GM19035 (cell line): Measurements from ENCODE around the gene CH25H.

Source experiments
- ATAC-seq: cut with Tn5 transposase; IDR thresholded peaks from one replicate; pipeline ENCODE4 v1.9.1; 2021; ENCODE audit not compliant: unreplicated experiment

Gene CH25H

GRCh38 chr10:89235073-89235798 is 28.1 kb upstream of the CH25H start:
- ATAC-seq, result no peak

DNA sequence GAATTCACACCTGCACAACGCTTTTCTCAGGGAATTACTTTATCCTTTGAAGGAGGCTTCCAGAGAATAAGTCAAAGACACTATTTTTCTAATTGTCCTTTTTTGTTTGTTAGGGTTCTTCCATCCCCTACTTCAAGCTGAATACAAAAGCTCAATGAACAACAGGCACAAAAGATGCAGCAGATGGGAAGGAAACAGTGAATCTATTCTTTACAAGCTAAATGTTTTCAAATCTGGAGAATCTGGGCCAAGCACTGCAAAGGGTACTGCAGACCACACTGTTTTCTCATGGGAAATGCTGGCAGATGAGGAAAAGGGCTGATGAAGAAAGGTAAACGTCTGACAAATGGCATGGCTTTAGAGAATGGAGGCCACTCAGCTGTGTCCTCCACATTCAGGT is 25.9 kb upstream of the CH25H start:
- ATAC-seq, result no peak

DNA sequence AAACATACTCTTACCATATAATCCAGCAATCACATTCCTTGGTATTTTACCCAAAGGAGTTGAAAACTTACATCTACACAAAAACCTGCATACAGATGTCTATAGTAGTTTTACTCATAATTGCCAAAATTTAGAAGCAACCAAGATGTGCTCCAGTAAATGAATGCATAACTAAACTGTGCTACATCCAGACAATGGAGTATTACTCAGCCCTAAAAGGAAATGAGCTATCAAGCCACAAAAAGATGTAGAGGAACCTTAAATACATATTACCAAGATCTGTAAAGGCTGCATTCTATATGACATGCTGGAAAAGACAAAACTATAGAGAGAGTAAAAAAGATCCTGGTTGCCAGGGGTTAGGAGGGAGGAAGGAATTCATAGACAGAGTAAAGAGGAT is 21.8 kb upstream of the CH25H start:
- ATAC-seq, result no peak

DNA sequence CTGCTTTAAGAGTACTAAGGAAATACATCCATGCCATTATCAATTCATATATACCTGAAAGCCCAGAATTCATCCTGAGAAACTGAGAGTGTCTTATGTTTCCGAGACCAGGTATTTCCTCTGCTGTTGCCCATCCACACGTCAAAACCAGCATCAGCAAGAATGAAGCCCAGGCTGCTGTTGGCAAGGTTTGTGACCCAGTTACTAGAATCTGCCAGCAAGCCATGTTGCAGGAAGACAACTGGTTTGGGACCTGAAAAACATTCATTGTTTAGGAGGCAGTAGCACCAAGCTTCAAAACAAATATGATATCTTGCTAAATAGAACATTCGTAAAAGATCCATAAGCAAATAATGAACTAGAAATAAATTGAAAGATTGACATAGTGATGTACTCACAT is 21.0 kb upstream of the CH25H start:
- no peak for ATAC-seq

DNA sequence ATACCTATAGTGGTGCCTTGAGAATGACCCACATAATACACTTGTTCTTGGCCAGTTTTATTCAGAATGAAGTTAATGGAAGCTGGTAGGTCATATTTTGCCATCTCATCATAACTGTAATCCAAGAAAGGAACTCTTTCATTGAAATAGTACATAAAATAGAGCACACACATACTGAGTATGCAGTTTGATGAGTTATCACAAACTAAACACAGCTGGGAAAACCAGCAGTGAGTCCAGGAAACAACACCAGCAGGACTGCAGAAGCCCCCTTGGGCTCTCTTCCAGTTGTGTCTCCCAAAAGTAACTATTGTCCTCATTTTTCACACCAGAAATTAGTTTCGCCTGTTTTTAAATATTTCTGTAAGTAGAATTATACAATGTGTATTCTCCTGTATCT is 19.8 kb upstream of the CH25H start:
- no peak for ATAC-seq

DNA sequence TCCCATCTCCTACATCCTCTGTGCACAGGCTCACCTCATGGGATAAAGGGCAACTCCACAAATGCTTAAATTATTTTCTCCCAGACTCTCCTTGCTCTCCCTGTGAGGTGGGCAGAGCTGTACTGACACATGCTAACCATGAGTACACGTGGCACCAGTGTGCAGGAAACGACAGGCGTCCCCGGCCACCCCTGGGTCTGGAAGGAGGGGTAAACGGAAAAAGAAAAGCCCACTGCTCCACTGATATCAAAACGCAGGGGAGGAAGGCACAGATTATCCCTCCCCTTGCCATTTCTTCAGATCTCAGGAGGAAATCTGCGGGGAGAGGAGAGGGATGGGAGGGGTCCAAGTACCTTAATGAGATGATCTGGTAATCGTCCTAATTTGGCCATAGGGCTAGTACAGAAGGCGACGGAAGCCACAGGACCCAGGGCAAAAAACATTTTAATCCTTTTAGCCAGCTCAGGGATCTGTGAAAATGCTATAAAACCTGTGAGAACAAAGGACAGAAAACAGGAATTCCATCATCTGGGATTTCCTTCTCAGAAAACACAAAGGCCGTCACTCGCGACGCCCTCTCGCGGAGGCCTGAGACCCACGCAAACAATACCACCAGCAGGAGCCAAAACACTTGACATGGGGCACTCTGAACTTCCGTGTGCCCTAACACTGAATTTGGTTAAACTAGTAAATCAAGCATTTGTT is 17.8 kb upstream of the CH25H start:
- ATAC-seq, result no peak

- ATAC-seq, result no peak
Observed at GRCh38 chr10:89221919-89222318, 14.8 kb upstream of the CH25H start.

DNA sequence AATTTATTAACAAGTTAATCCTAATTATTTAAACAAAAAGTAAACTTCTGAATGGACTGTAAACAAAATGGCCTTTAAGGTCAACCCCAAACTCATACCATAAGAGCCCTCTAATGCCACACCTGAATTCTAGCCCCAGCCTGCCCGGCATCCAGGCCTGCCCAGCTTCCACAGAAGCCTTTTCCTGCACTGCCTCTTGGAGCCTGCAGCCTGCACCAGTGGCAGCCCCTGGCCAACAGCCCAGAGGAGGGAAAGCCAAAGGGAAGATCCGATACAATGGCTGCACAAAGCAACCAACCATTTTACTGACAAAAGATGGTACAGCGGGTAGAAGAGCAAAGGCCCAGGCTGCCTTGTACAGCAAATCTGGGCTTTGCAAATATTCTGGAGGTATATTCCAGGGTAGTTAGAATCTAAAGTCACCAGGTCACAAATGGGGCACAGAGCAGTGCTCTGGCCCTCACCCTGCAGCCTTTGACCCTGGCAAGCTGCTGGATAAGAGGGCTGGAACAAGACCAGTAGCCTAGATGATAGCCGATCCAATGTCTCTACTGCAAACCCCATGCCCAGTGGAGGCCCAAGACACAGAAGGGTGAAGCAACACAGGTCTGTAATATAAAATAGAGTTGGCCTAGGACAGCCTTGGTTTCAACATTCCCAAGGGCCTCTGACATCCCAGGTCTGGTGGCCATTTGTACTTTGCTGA is 12.5 kb upstream of the CH25H start:
- ATAC-seq, result no peak

- no peak for ATAC-seq
Observed at GRCh38 chr10:89217057-89217990, 10.2 kb upstream of the CH25H start.

GRCh38 chr10:89216056-89216455 is 8.9 kb upstream of the CH25H start:
- ATAC-seq, result no peak

- no peak for ATAC-seq
Observed at GRCh38 chr10:89215511-89215910, 8.4 kb upstream of the CH25H start.

- no peak for ATAC-seq
Observed at GRCh38 chr10:89214566-89215165, 7.5 kb upstream of the CH25H start.

DNA sequence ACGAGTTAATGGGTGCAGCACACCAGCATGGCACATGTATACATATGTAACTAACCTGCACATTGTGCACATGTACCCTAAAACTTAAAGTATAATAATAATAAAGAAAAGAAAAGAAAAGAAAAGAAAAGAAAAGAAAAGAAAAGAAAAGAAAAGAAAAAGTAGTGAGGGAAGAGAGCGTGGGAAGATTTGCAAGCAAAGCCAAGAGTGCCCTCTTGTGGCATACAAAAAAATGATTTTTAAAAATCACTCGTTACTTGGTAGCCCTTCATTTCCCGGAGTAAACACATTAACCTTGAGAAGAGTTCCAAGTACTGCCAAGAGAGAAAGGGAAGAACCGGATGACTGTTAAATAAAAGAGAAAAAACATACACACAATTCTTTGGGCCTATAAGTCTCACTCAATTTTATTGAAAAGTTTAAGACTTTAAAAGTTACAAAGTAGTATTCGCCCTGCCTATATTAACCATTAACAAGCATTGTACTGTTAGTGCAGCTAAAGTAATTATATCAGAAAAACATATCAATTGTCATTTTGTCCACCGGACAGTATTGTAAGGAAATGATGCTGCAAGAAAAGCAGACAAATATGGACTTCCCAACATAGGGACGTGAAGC is 6.2 kb upstream of the CH25H start:
- ATAC-seq, result no peak

DNA sequence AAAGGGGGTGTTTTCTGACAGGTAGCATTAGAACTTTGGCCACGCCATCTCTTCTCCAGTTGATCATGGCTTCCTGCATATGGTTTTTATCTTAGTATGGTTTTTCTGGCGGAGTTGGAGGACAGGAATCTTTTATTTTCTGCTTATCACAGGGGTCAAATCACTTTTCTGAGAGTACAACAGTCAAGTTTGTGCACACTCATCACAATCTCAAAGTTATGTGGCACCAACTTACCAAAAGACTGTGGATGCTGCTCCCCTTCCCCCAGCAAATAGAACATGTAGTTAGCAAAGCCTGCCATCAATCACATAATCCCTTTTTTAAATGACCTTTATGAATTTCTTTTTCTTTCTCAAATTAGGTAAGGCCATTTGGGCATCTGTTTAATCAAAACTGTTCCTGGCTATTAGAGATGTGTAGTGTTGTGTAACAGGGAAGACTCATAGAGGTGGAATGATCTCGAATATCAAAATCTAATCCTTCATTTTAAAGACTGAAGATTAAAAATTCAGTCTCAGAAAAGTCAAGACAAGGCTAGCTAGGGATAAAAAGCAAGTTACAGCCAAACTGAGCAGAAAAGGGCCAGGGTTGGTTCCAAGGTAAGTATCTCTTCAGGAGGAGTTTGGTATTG is 3.8 kb upstream of the CH25H start:
- ATAC-seq, result no peak

DNA sequence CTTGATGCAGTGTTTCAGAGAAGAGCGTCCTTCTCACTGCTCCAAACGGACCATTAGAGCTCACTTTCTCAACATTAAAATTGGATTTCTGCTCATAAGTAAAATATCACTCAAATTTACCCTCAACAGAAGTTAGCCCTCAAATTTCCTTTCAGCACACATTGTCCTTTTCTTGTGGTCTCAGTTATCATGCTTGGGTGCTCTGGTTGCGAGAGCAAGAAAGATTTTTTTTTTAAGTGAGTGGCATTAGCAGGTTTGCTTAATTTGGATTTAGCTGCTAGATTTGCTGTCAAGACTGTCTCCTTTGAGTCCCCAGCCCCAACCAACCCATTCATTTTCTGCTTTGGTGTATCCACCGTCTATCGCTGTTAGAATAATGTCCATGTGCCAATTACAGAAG is 2.6 kb upstream of the CH25H start:
- ATAC-seq, result no peak

DNA sequence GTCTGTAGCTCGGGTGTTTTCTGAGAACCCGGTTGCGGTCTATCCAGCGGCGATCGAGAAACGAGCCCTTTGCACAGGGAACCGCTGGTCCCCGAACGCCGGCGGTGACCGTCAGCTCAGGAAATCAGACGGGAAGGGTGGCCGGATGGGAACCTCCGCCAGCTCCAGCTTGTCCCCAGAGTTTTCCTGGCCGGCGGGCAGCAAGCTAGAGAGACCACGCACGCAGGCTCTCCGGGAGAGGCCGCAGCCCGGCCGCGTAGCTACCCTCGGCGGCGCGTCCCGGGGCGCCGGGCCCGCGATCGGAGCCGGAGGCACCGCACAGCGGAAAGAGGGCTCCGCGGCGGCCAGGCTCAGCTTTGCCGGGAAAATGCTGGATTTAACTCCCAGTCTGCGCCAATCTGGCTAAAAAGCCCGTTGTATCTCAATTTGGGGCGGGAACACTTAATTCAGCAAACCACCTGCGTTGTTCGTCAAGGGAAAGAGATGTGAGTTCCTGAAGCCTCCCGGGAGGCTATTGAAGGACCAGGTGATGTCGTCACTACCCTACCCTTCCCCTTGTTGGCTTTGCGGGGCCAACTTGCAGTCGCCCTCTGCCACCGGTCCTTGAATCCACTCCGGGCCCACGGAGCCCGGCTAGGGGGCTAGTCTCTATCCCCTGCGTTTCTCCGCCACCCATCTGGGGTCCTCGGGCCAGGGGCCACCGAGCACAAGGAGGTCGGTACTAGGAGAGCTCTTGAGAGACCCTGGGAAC is 859 bp upstream of the CH25H start:
- no peak for ATAC-seq

GRCh38 chr10:89206402-89207180 is 526 bp downstream of the CH25H start:
- no peak for ATAC-seq

DNA sequence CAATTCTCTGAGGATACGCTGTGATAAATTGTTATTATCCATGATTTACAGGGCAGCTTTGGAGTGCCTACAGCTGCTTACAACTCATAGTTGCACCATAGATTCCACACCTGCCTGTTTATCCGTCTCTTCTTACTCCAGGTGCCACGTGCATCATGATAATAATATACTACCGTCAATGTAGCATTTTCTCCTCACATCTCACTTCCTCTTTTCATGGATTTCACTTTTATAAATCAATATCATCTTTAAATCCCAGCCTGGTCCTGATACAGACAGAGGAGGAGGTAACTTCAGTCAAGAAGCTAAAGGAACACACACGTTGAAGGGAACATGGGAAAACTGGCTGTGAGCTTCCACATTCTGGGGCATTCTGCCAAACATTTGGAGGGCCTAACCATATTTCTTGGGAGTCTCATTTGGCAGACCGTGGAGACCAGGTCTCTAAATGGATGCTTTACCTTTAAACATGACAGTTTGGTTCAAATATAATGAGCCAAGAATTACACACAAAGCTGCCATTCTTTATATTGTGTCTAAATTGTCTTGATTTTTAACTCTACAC is 2.4 kb downstream of the CH25H start:
- no peak for ATAC-seq
